IMR-90 (cell line): ENCODE data around the gene HUNK. TPM values are rescaled to one million over a fixed set of nuclear protein-coding genes. Genes with fewer than 3 reads are reported as not detected.

Experiments
- ATAC-seq: fragments of 200-7000 bp; cut with Tn5 transposase; 2 replicates; pipeline ENCODE4 v1.9.1; 2020; ENCODE audit warnings: low read depth, mild to moderate bottlenecking, moderate library complexity
- BruUV-seq: library from RNA; stranded (reverse); fragments of 400-500 nt; replicated peaks from 2 replicates; lab custom pipeline; 2021; lab: Mats Ljungman, UMichigan
- CTCF ChIA-PET: fragments of 300-600 bp; formaldehyde crosslinking; extraction: SDS; loops from one replicate; lab custom pipeline; 2021; ENCODE audit warnings: antibody characterized with exemption; lab: Yijun Ruan, JAX
- POLR2A ChIA-PET: fragments of 300-600 bp; sonication (Branson Sonifier 250); formaldehyde crosslinking; loops from one replicate; lab custom pipeline; 2022; ENCODE audit warnings: antibody characterized with exemption; ENCODE audit not compliant: unreplicated experiment; lab: Charles Lee
- DNase-seq: peaks from one replicate; pipeline ENCODE4 v3.0.0; 2013
- H2AFZ ChIP-seq: replicated peaks from 2 replicates; pipeline ENCODE3; 2013; ENCODE audit warnings: low read length, mild to moderate bottlenecking; ENCODE audit not compliant: poor library complexity
- H2AK5ac ChIP-seq: 2 replicates; pipeline ENCODE4 v1.6.1; 2013; ENCODE audit warnings: low read depth, low read length, inconsistent platforms
- H2AK9ac ChIP-seq: replicated peaks from 2 replicates; pipeline ENCODE3; 2013; ENCODE audit warnings: mild to moderate bottlenecking, low read depth, low read length, moderate library complexity; ENCODE audit not compliant: poor library complexity
- H2BK120ac ChIP-seq: 2 replicates; pipeline ENCODE4 v1.6.1; 2013; ENCODE audit warnings: low read depth, low read length, inconsistent platforms
- H2BK15ac ChIP-seq: 3 replicates; pipeline ENCODE4 v1.6.1; 2013; ENCODE audit warnings: low read depth, low read length, inconsistent platforms
- H2BK20ac ChIP-seq: 2 replicates; pipeline ENCODE4 v1.6.1; 2013; ENCODE audit warnings: low read depth, mild to moderate bottlenecking, inconsistent platforms, low read length, moderate library complexity
- H2BK5ac ChIP-seq: 2 replicates; pipeline ENCODE4 v1.6.1; 2013; ENCODE audit warnings: mild to moderate bottlenecking, low read depth, low read length, inconsistent platforms; ENCODE audit not compliant: poor library complexity, severe bottlenecking
- H3K14ac ChIP-seq: replicated peaks from 2 replicates; pipeline ENCODE4 v1.6.1; 2013; ENCODE audit warnings: low read depth, low read length, inconsistent platforms
- H3K18ac ChIP-seq: 2 replicates; pipeline ENCODE4 v1.6.1; 2013; ENCODE audit warnings: low read depth, low read length, control low read depth
- H3K23ac ChIP-seq: 2 replicates; pipeline ENCODE4 v1.6.1; 2013; ENCODE audit warnings: low read depth, low read length, inconsistent platforms
- H3K27ac ChIP-seq: 2 replicates; pipeline ENCODE4 v1.5.1; 2013; ENCODE audit warnings: mild to moderate bottlenecking, control low read depth, low read length; ENCODE audit not compliant: insufficient read depth
- H3K27me3 ChIP-seq: 2 replicates; pipeline ENCODE4 v1.6.1; 2013; ENCODE audit warnings: low read length; ENCODE audit not compliant: control insufficient read depth, insufficient read depth
- H3K36me3 ChIP-seq: 2 replicates; pipeline ENCODE4 v1.6.1; 2013; ENCODE audit warnings: low read length, mixed read lengths; ENCODE audit not compliant: control insufficient read depth, insufficient read depth
- H3K4ac ChIP-seq: 2 replicates; pipeline ENCODE4 v1.6.1; 2013; ENCODE audit warnings: low read depth, low read length, inconsistent platforms
- H3K4me1 ChIP-seq: 2 replicates; pipeline ENCODE4 v1.6.1; 2013; ENCODE audit warnings: low read length, mixed read lengths; ENCODE audit not compliant: control insufficient read depth, insufficient read depth
- H3K4me2 ChIP-seq: 2 replicates; pipeline ENCODE4 v1.6.1; 2013; ENCODE audit warnings: low read depth, mild to moderate bottlenecking, control low read depth, low read length, moderate library complexity
- H3K4me3 ChIP-seq: 2 replicates; pipeline ENCODE4 v1.5.1; 2013; ENCODE audit warnings: low read depth, mild to moderate bottlenecking, control low read depth, low read length, moderate library complexity; ENCODE audit not compliant: insufficient read depth
- H3K56ac ChIP-seq: 2 replicates; pipeline ENCODE4 v1.6.1; 2013; ENCODE audit warnings: low read length, inconsistent platforms; ENCODE audit not compliant: insufficient read depth; ENCODE audit errors: extremely low read depth
- H3K79me1 ChIP-seq, 2 experiments: 2 replicates each; pipeline ENCODE4 v1.6.1; 2013; ENCODE audit warnings: low read length in 2 of 2, inconsistent platforms in 1 of 2, low read depth in 1 of 2
- H3K9ac ChIP-seq: 2 replicates; pipeline ENCODE4 v1.6.1; 2013; ENCODE audit warnings: low read depth, low read length, control low read depth
- H3K9me1 ChIP-seq: 2 replicates; pipeline ENCODE4 v1.6.1; 2013; ENCODE audit warnings: low read length, inconsistent platforms; ENCODE audit not compliant: insufficient read depth
- H3K9me3 ChIP-seq: 2 replicates; pipeline ENCODE4 v1.6.1; 2013; ENCODE audit warnings: low read length; ENCODE audit not compliant: control insufficient read depth, insufficient read depth
- H4K20me1 ChIP-seq: 2 replicates; pipeline ENCODE4 v1.6.1; 2013; ENCODE audit warnings: low read length, inconsistent platforms; ENCODE audit not compliant: insufficient read depth
- H4K5ac ChIP-seq: 2 replicates; pipeline ENCODE4 v1.6.1; 2013; ENCODE audit warnings: mild to moderate bottlenecking, low read depth, low read length, control low read depth
- H4K8ac ChIP-seq, 2 experiments: 2 replicates each; pipeline ENCODE4 v1.6.1; 2013; ENCODE audit warnings: low read depth in 2 of 2, low read length in 2 of 2, control low read depth in 1 of 2, inconsistent platforms in 1 of 2
- H4K91ac ChIP-seq: 2 replicates; pipeline ENCODE4 v1.6.1; 2013; ENCODE audit warnings: low read depth, low read length, inconsistent platforms; ENCODE audit not compliant: insufficient read depth
- BHLHE40 ChIP-seq: fragments of 150-350 bp; IDR thresholded peaks from 2 replicates; pipeline ENCODE4 v1.6.1; 2016; ENCODE audit warnings: mild to moderate bottlenecking, low read depth, low read length
- CEBPB ChIP-seq: IDR thresholded peaks from 2 replicates; pipeline ENCODE4 v1.6.1; 2012; ENCODE audit warnings: low read depth, low read length, improper control_type of control experiment
- CHD1 ChIP-seq: IDR thresholded peaks from 2 replicates; pipeline ENCODE4 v1.6.1; 2012; ENCODE audit warnings: low read depth, low read length, improper control_type of control experiment
- CTCF ChIP-seq: conservative IDR thresholded peaks from 2 replicates; pipeline ENCODE4 v1.5.1; 2012; ENCODE audit warnings: mild to moderate bottlenecking, low read depth, low read length, improper control_type of control experiment
- ELK1 ChIP-seq: fragments of 150-350 bp; IDR thresholded peaks from 2 replicates; pipeline ENCODE4 v1.6.1; 2016; ENCODE audit warnings: low read depth, mild to moderate bottlenecking, low read length, moderate library complexity, borderline replicate concordance
- FOS ChIP-seq: fragments of 150-350 bp; IDR thresholded peaks from 2 replicates; pipeline ENCODE4 v1.6.1; 2016; ENCODE audit warnings: low read depth, low read length
- MAFK ChIP-seq: IDR thresholded peaks from 2 replicates; pipeline ENCODE4 v1.6.1; 2012; ENCODE audit warnings: low read depth, low read length, improper control_type of control experiment
- MAZ ChIP-seq: IDR thresholded peaks from 2 replicates; pipeline ENCODE4 v1.6.1; 2012; ENCODE audit warnings: low read depth, mild to moderate bottlenecking, low read length, improper control_type of control experiment, moderate library complexity, borderline replicate concordance
- MXI1 ChIP-seq: IDR thresholded peaks from 2 replicates; pipeline ENCODE4 v1.6.1; 2012; ENCODE audit warnings: low read depth, mild to moderate bottlenecking, low read length, moderate library complexity, borderline replicate concordance
- NFE2L2 ChIP-seq: fragments of 150-350 bp; IDR thresholded peaks from 2 replicates; pipeline ENCODE4 v1.6.1; 2016; ENCODE audit warnings: low read depth, mild to moderate bottlenecking, low read length
- POLR2A ChIP-seq: IDR thresholded peaks from 2 replicates; pipeline ENCODE4 v1.6.1; 2012; ENCODE audit warnings: mild to moderate bottlenecking, low read depth, low read length
- RAD21 ChIP-seq: IDR thresholded peaks from 2 replicates; pipeline ENCODE4 v1.6.1; 2012; ENCODE audit warnings: low read length, improper control_type of control experiment
- RCOR1 ChIP-seq: IDR thresholded peaks from 2 replicates; pipeline ENCODE4 v1.6.1; 2012; ENCODE audit warnings: mild to moderate bottlenecking, low read length, improper control_type of control experiment; ENCODE audit not compliant: insufficient replicate concordance
- RFX5 ChIP-seq: IDR thresholded peaks from 2 replicates; pipeline ENCODE4 v1.8.0; 2012; ENCODE audit warnings: low read depth, mild to moderate bottlenecking, low read length, moderate library complexity
- SMC3 ChIP-seq: fragments of 150-350 bp; IDR thresholded peaks from 2 replicates; pipeline ENCODE4 v1.6.1; 2016; ENCODE audit warnings: low read depth, mild to moderate bottlenecking, antibody characterized with exemption, low read length, moderate library complexity
- USF2 ChIP-seq: fragments of 150-350 bp; IDR thresholded peaks from 2 replicates; pipeline ENCODE4 v1.6.1; 2017; ENCODE audit warnings: mild to moderate bottlenecking, antibody characterized with exemption, low read length, low read depth
- WGBS, 2 experiments: methylation state at CpG; one replicate each; pipeline versions ENCODE4 v1.1.5 to v1.1.7; 2013; ENCODE audit warnings: missing lambda C conversion rate in 2 of 2; ENCODE audit not compliant: insufficient read length in 1 of 2; ENCODE audit errors: extremely low coverage in 2 of 2; 5-methylcytosine and 5-hydroxymethylcytosine counted together
- dilution Hi-C: fragments of 300-500 bp; cut with HindIII; formaldehyde crosslinking; loops from one replicate; pipeline ENCODE4 v1.14.3; 2018; ENCODE audit warnings: low sequenced_read_pairs; ENCODE audit not compliant: unreplicated experiment
- in situ Hi-C: fragments of 300-500 bp; cut with MboI; formaldehyde crosslinking; loops from 3 replicates; pipeline ENCODE4 v1.14.3; 2019; ENCODE audit warnings: low sequenced_read_pairs, inconsistent platforms, mixed read lengths
- intact Hi-C: fragments of 100-400 bp; cut with micrococcal nuclease; formaldehyde crosslinking; loops from 2 replicates; pipeline ENCODE4 v1.10.0; 2022
- polyA plus RNA-seq, 3 experiments: library from polyadenylated mRNA; depleted of rRNA; stranded (reverse); fragments of >200 nt; gene quantifications; 2 replicates each; pipeline ENCODE4 v1.2.3, GENCODE V29; 2012; ENCODE audit warnings: low replicate concordance in 1 of 3
- total RNA-seq: library from RNA; depleted of rRNA; stranded (reverse); fragments of >200 nt; gene quantifications from 2 replicates; pipeline ENCODE4 v1.2.3, GENCODE V29; 2012

The HUNK gene
- total and polyA plus RNA-seq, 2 of the 4 experiments (the other 2 are of a cell fraction) = 1.0 to 2.0 TPM

GRCh38 chr21:31926498-31926897 lies 53.7 kb downstream of the HUNK start:
- Histone ChIP-seq H3K27me3 (no peaks in the 10 kb centered on the region), H3K9ac (no peak overlapping the region), H3K27ac (no peak overlapping the region), H3K18ac (no peak overlapping the region), H3K56ac (no peak overlapping the region), H3K4me1 (peaks cover 9% of the 10 kb centered on the region), H2AFZ (no peak overlapping the region), H3K79me1 (0 out of 4 replicates have a peak, but pooled peaks cover 0 to 2% of the 10 kb centered on the region in 2 experiments), H2BK5ac (no peak overlapping the region), H3K23ac (no peak overlapping the region), H2BK15ac (no peak overlapping the region), H3K4ac (no peak overlapping the region), H3K9me3 (no peaks in the 10 kb centered on the region), H4K8ac (no peak overlapping the region), H4K20me1 (no peaks in the 10 kb centered on the region), H4K91ac (no peak overlapping the region), H2AK9ac (no peak overlapping the region), H3K4me3 (no peak overlapping the region), H4K5ac (no peak overlapping the region), H2BK20ac (no peak overlapping the region), H2BK120ac (no peak overlapping the region), H3K14ac (no peak overlapping the region), H3K9me1 (peaks cover 3% of the 10 kb centered on the region; the same call in 1 of the 2 replicates), H3K4me2 (no peak overlapping the region), H3K36me3 (no peaks in the 10 kb centered on the region), H2AK5ac (no peak overlapping the region)
- no CpG with 5 or more reads among the region's 3 CpGs for WGBS, 2 experiments
- intact Hi-C loops (no loop called here), in situ Hi-C loops (no loop called here), dilution Hi-C loops (no loop called here)
- TF ChIP-seq USF2 = no peak
- no peak for TF ChIP-seq CEBPB
- TF ChIP-seq NFE2L2 = no peak
- no peak for TF ChIP-seq CHD1
- no peak for TF ChIP-seq BHLHE40
- no peak for TF ChIP-seq ELK1
- no peak for TF ChIP-seq MXI1
- no peak for TF ChIP-seq MAFK
- TF ChIP-seq RFX5 = no peak
- no peak for TF ChIP-seq RAD21
- no peak for TF ChIP-seq MAZ
- TF ChIP-seq FOS = no peak
- no peak for TF ChIP-seq CTCF
- no peak for TF ChIP-seq RCOR1
- TF ChIP-seq SMC3 = no peak
- TF ChIP-seq POLR2A = no peak
- CTCF ChIA-PET = no interaction called here
- ATAC-seq (no peak), DNase-seq (no peak)
- BruUV-seq = no TSS peak
- POLR2A ChIA-PET = no interaction called here
